Neural progenitor cell (in vitro differentiated cells): ENCODE results near the gene MATR3. TPM values are rescaled to one million over a fixed set of nuclear protein-coding genes. Genes with fewer than 3 reads are reported as not detected.

ENCODE experiments used
- DNase-seq: peaks from one replicate; pipeline ENCODE4 v3.0.0-alpha.2; 2016; ENCODE audit warnings: low spot score
- H2AFZ ChIP-seq: fragments of 200-600 bp; sonication (generic); replicated peaks from 2 replicates; pipeline ENCODE4 v1.6.1; 2016; ENCODE audit warnings: antibody characterized with exemption
- H3F3A ChIP-seq: fragments of 200-600 bp; sonication (generic); 2 replicates; pipeline ENCODE4 v1.6.1; 2016; ENCODE audit warnings: antibody characterized with exemption, low read depth
- H3K27ac ChIP-seq: fragments of 200-600 bp; sonication (generic); 2 replicates; pipeline ENCODE4 v1.5.1; 2016; ENCODE audit warnings: mild to moderate bottlenecking
- H3K27me3 ChIP-seq: fragments of 200-600 bp; sonication (generic); 2 replicates; pipeline ENCODE4 v1.6.1; 2016; ENCODE audit warnings: mild to moderate bottlenecking, moderate library complexity
- H3K36me3 ChIP-seq: fragments of 200-600 bp; sonication (generic); 2 replicates; pipeline ENCODE4 v1.5.1; 2016
- H3K4me1 ChIP-seq: fragments of 200-600 bp; sonication (generic); 2 replicates; pipeline ENCODE4 v1.6.1; 2016; ENCODE audit warnings: mixed run types
- H3K4me2 ChIP-seq: fragments of 200-600 bp; sonication (generic); 2 replicates; pipeline ENCODE4 v1.6.1; 2016
- H3K4me3 ChIP-seq: fragments of 200-600 bp; sonication (generic); 2 replicates; pipeline ENCODE4 v1.5.1; 2016
- H3K79me2 ChIP-seq: fragments of 200-600 bp; sonication (generic); 2 replicates; pipeline ENCODE4 v1.6.1; 2016; ENCODE audit warnings: low read depth
- H3K9ac ChIP-seq: fragments of 200-600 bp; sonication (generic); 2 replicates; pipeline ENCODE4 v1.6.1; 2016
- H3K9me3 ChIP-seq: fragments of 200-600 bp; sonication (generic); 2 replicates; pipeline ENCODE4 v1.5.1; 2016; ENCODE audit warnings: low read depth
- H4K20me1 ChIP-seq: fragments of 200-600 bp; sonication (generic); 2 replicates; pipeline ENCODE4 v1.6.1; 2016; ENCODE audit warnings: low read depth
- H3K27ac Mint-ChIP-seq: 3 replicates; pipeline ENCODE4 v1.8.0; 2021; ENCODE audit warnings: mixed read lengths
- H3K27me3 Mint-ChIP-seq: 2 replicates; pipeline ENCODE4 v1.8.0; 2022; ENCODE audit warnings: low read depth, mild to moderate bottlenecking, inconsistent platforms, moderate library complexity, mixed read lengths; ENCODE audit not compliant: insufficient read depth
- H3K36me3 Mint-ChIP-seq: 3 replicates; pipeline ENCODE4 v1.8.0; 2021; ENCODE audit warnings: mixed read lengths
- H3K4me1 Mint-ChIP-seq: 3 replicates; pipeline ENCODE4 v1.8.0; 2021; ENCODE audit warnings: mixed read lengths
- H3K4me3 Mint-ChIP-seq: 3 replicates; pipeline ENCODE4 v1.8.0; 2021; ENCODE audit warnings: mild to moderate bottlenecking, moderate library complexity, mixed read lengths
- H3K9me3 Mint-ChIP-seq: 3 replicates; pipeline ENCODE4 v1.8.0; 2020; ENCODE audit warnings: mixed read lengths
- EZH2 ChIP-seq: fragments of 200-600 bp; sonication (generic); IDR thresholded peaks from 2 replicates; pipeline ENCODE4 v1.6.1; 2017; ENCODE audit warnings: antibody characterized with exemption, mild to moderate bottlenecking, moderate library complexity
- EZH2phosphoT487 ChIP-seq: fragments of 200-600 bp; sonication (generic); IDR thresholded peaks from 2 replicates; pipeline ENCODE4 v1.6.1; 2017; ENCODE audit warnings: antibody characterized with exemption
- total RNA-seq: library from RNA; depleted of rRNA; stranded (reverse); fragments of >200 nt; gene quantifications from 2 replicates; pipeline ENCODE4 v1.2.3, GENCODE V29; 2015; ENCODE audit warnings: low replicate concordance
- TF ChIP-seq, protein P1 (sequence below): fragments of 200-600 bp; sonication (generic); IDR thresholded peaks from 2 replicates; pipeline ENCODE4 v1.5.1; 2017; ENCODE audit warnings: antibody characterized with exemption, mild to moderate bottlenecking

MATR3 gene
- total RNA-seq, 1 donor from 2014 or later = 1,185 TPM

DNA sequence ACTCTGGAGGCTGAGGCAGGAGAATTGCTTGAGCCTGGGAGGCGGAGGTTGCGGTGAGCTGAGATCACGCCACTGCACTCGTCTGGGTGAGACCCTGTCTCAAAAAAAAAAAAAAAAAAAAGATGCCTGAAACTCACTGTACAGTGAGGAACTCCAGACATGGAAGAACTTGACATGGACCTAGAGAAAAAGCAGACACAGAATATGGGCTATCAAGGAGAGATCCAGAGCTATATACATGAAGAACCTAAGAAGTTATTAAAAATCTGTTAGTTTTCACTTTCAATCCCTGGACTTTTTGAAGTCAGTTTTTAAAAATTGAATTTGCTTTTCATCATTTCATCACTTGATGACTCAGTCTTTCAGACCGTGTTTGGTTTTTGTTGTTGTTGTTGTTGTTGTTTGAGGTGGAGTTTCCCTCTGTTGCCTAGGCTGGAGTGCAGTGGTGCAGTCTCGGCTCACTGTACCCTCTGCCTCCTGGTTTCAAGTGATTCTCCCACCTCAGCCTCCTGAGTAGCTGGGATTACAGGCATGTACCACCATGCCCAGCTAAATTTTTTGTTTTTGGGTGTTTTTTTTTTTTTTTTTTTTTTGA is 68.4 kb downstream of the MATR3 start:
- Mint-ChIP-seq H3K27ac (no peak overlapping the region), H3K9me3 (no peaks in the 10 kb centered on the region), H3K4me3 (no peak overlapping the region), H3K27me3 (peaks cover 3% of the 10 kb centered on the region), H3K4me1 (no peaks in the 10 kb centered on the region), H3K36me3 (peaks cover 39% of the 10 kb centered on the region)
- Histone ChIP-seq H3K79me2 (peaks cover 86% of the 10 kb centered on the region), H4K20me1 (peaks cover 90% of the 10 kb centered on the region), H3K9ac (no peak overlapping the region), H3K27ac (no peak overlapping the region), H3K4me1 (no peaks in the 10 kb centered on the region), H3K36me3 (peaks cover 15% of the 10 kb centered on the region), H3K4me3 (no peak overlapping the region), H3K27me3 (no peaks in the 10 kb centered on the region), H3F3A (peaks cover 3% of the 10 kb centered on the region), H2AFZ (no peak overlapping the region), H3K9me3 (no peaks in the 10 kb centered on the region), H3K4me2 (no peak overlapping the region)
- TF ChIP-seq, protein P1, sequence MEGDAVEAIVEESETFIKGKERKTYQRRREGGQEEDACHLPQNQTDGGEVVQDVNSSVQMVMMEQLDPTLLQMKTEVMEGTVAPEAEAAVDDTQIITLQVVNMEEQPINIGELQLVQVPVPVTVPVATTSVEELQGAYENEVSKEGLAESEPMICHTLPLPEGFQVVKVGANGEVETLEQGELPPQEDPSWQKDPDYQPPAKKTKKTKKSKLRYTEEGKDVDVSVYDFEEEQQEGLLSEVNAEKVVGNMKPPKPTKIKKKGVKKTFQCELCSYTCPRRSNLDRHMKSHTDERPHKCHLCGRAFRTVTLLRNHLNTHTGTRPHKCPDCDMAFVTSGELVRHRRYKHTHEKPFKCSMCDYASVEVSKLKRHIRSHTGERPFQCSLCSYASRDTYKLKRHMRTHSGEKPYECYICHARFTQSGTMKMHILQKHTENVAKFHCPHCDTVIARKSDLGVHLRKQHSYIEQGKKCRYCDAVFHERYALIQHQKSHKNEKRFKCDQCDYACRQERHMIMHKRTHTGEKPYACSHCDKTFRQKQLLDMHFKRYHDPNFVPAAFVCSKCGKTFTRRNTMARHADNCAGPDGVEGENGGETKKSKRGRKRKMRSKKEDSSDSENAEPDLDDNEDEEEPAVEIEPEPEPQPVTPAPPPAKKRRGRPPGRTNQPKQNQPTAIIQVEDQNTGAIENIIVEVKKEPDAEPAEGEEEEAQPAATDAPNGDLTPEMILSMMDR = no peak
- TF ChIP-seq EZH2 (no peak), EZH2phosphoT487 (no peak)
- no peak for DNase-seq

DNA sequence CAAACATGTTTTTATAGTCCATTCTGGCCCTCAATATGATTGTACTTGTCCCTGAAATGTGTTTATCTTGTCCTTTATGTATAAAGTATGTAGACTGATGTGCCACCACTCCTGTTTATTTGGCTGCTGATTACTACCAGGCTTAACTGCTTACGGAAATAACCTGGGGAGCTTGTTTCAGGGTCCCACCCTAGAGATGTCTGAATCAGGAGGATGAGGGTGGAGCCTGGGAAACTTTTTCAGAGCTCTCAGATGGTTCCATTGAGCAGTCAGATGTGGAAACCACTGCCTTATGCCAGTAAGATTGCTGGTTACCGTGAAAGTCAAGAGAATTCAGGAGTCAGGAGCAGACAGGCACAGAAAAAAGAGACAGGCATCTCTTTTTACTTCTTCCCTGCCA is 70.4 kb downstream of the MATR3 start:
- Histone ChIP-seq H3K9me3 (no peaks in the 10 kb centered on the region), H3K36me3 (peaks cover 27% of the 10 kb centered on the region), H3F3A (no peaks in the 10 kb centered on the region), H4K20me1 (peaks cover 73% of the 10 kb centered on the region), H3K27ac (no peak overlapping the region), H3K4me3 (no peak overlapping the region), H3K4me1 (no peaks in the 10 kb centered on the region), H3K27me3 (no peaks in the 10 kb centered on the region), H3K9ac (no peak overlapping the region), H3K79me2 (peaks cover 66% of the 10 kb centered on the region), H2AFZ (no peak overlapping the region), H3K4me2 (no peak overlapping the region)
- TF ChIP-seq, protein P1 = no peak
- no peak for TF ChIP-seq EZH2phosphoT487
- no peak for TF ChIP-seq EZH2
- Mint-ChIP-seq H3K27me3 (peaks cover 3% of the 10 kb centered on the region), H3K9me3 (no peaks in the 10 kb centered on the region), H3K4me1 (no peaks in the 10 kb centered on the region), H3K27ac (no peak overlapping the region), H3K4me3 (no peak overlapping the region), H3K36me3 (peaks cover 30% of the 10 kb centered on the region)
- DNase-seq = no peak

DNA sequence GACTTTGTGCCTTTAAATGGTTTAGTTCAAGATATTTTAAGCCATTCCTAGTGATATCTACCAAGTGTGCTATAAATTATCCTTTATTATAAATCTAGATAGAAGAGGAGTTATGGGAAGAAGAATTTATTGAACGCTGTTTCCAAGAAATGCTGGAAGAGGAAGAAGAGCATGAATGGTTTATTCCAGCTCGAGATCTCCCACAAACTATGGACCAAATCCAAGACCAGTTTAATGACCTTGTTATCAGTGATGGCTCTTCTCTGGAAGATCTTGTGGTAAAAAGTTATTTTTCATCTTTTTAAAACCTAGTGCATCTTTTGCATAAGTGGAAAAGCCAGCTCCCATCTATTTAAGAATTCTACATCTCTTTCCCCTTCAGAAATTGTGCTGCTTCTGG is 70.9 kb downstream of the MATR3 start:
- H3K27me3 Mint-ChIP-seq = peaks cover 3% of the 10 kb centered on the region
- no peaks in the 10 kb centered on the region for H3F3A ChIP-seq
- no peak overlapping the region for H3K27ac Mint-ChIP-seq
- TF ChIP-seq, protein P1 = no peak
- TF ChIP-seq EZH2 (no peak), EZH2phosphoT487 (no peak)
- peaks cover 32% of the 10 kb centered on the region for H3K36me3 Mint-ChIP-seq
- no peak overlapping the region for H3K4me3 ChIP-seq
- H3K9me3 ChIP-seq = no peaks in the 10 kb centered on the region
- no peaks in the 10 kb centered on the region for H3K27me3 ChIP-seq
- no peak overlapping the region for H2AFZ ChIP-seq
- no peak overlapping the region for H3K9ac ChIP-seq
- H3K9me3 Mint-ChIP-seq = no peaks in the 10 kb centered on the region
- no peaks in the 10 kb centered on the region for H3K4me1 Mint-ChIP-seq
- no peak overlapping the region for H3K27ac ChIP-seq
- no peak overlapping the region for H3K4me3 Mint-ChIP-seq
- no peak overlapping the region for H3K4me2 ChIP-seq
- H3K79me2 ChIP-seq = peaks cover 60% of the 10 kb centered on the region
- H3K4me1 ChIP-seq = no peaks in the 10 kb centered on the region
- H3K36me3 ChIP-seq = peaks cover 27% of the 10 kb centered on the region
- peaks cover 68% of the 10 kb centered on the region for H4K20me1 ChIP-seq
- no peak for DNase-seq
